GM18505 (cell line): ENCODE results near the gene RBBP4.
"Not testable (repeated sequence)": the region's sequence is repeated elsewhere in the genome, so short reads cannot be mapped to it uniquely, and the experiment has no call there.

Experiments used
- ATAC-seq: cut with Tn5 transposase; IDR thresholded peaks from one replicate; pipeline ENCODE4 v1.9.1; 2021; ENCODE audit not compliant: unreplicated experiment
- POLR2A ChIP-seq: IDR thresholded peaks from 4 replicates; pipeline ENCODE4 v1.6.1; 2011; ENCODE audit warnings: borderline replicate concordance; ENCODE audit not compliant: insufficient read depth, insufficient read length; ENCODE audit errors: extremely low read depth

RBBP4 gene

DNA sequence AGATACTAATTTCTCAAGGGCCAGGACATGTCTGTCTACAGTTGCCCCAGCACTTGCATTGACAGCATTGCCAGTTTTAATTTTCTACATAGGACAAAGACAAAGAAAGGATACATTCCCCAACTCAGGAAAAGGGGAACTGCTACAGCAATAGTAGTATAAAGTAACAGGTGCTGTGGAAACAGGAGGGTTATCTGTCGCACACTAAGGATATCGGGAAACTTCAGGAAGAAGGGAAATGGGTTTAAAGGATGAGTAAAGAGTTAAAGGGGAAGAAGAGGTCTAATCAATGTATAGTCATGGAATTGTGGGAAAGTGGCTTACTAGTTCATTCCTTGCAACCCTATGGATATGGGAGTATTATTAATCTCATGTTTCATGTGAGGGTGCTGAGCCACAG is 35.4 kb downstream of the RBBP4 start:
- TF ChIP-seq POLR2A = no peak
- ATAC-seq = no peak

DNA sequence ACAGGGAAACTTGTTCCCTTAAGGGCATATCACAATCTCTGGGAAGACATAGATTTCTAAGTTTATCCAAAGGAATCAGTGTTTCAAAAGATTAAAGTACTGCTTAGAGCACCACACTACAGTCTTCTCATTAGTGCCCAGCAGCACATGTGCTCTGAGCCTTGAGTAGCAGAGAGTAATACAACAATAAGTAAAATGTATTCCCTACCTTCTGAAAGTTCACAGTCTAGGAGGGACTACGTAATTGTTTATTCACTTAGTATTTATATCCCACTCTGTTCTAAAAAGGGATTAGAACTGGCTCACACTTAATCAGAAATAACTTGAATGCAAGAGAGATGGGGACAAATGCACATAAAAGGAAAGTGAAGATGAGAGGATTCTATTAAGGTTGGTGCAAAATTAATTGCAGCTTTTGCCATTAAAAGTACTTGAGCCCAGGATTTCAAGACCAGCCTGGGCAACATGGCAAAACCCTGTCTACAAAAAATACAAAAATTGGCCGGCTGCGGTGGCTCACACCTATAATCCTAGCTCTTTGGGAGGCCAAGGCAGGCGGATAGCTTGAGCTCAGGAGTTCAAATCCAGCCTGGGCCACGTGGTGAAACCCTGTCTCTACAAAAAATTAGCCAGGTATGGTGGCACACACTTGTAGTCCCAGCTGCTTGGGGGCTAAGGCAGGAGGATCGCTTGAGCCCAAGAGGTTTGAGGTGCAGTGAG is 42.6 kb downstream of the RBBP4 start:
- no peak for TF ChIP-seq POLR2A
- ATAC-seq = no peak

DNA sequence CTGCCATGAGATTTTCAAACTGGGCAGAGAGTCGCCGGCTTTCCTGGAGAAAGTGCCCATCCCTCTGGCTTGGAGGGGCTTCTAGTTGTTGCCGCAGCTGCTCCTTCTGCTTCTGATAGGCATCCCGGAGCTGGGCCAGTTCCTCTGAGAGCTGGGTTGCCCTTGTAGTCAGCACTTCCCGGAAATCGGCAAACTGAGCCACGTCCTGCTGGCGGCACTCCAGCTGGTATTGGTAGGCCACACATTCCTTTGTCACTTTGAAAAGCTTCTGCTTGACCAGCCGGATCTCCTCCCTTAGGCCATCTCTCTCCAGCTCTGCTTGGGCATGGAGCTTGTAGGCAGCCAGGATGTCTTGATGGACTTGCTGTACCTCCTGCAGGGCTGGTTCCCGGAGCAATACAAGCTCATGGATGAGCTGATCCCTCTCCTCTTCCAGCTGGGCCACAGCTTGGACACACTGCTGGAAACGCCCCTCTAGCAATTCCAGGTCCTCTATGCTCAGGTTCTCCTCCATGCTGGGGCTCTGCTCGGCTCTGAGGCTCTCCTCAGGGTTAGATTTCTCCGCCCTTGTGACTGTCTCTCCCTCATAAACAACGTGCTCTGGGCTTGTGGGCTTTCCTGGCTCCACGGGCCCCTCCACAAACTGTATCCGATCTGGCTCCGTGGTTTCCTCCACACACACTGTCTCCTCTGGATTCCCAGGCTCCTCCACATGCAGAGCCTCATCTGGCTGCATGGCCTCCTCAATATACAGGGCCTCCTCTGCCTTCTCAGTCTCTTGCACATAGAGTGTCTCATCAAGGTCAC is 44.3 kb downstream of the RBBP4 start:
- no peak for ATAC-seq
- no peak for TF ChIP-seq POLR2A

DNA sequence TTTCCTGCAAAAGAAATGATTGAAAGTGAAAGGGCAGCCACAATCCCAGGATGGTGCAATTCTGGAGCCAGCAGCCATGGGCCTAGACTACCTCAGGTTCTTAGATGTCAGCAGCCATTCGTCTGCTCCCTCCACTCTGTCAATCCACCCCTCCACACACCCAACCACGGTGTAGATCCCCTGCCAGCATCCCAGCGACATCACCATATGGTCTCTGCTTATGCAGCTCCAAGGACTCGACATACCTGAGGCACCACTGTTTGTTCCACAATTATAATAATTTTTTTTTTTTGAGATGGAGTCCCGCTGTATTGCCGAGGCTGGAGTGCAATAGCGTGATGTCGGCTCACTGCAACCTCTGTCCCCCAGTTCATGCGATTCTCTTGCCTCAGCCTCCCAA is 45.0 kb downstream of the RBBP4 start:
- ATAC-seq = no peak
- no peak for TF ChIP-seq POLR2A

DNA sequence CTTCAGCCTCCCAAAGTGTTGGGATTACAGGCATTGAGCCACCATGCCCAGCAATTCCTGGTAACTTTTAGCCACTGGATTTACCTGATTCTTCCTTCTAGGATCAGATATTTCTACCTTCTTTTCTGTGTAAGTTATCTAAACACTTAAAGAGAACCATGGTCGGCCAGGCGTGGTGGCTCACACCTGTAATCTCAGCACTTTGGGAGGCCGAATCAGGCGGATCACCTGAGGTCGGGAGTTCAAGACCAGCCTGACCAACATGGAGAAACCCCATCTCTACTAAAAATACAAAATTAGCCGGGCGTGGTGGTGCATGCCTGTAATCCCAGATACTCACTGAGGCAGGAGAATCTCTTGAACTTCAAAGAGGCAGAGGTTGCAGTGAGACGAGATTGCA is 46.0 kb downstream of the RBBP4 start:
- ATAC-seq = not testable (repeated sequence)

DNA sequence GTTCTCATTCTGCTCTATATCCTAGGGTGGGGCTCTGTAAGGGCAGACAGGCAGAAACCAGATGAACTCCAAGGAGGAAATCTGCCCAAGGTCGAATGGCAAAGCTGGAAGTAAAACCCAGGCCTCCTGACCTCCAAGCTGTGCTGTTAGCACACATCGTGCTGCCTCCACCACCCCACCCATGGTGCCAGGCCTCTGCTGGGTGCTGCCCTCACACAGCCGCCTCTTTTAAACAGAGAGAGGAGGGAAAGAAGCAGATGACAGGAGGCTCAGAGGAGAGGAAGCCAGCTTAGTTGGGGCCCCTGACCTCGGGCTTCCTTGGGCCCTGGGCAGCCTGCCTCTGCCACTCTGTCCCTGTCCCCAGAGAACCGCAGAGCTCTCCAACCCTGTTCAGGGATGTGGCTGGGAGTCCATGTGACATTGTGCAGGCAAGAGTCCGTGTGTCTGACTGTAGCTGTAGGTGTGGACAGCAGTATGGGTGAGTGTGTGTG is 50.5 kb downstream of the RBBP4 start:
- no peak for ATAC-seq
- no peak for TF ChIP-seq POLR2A

DNA sequence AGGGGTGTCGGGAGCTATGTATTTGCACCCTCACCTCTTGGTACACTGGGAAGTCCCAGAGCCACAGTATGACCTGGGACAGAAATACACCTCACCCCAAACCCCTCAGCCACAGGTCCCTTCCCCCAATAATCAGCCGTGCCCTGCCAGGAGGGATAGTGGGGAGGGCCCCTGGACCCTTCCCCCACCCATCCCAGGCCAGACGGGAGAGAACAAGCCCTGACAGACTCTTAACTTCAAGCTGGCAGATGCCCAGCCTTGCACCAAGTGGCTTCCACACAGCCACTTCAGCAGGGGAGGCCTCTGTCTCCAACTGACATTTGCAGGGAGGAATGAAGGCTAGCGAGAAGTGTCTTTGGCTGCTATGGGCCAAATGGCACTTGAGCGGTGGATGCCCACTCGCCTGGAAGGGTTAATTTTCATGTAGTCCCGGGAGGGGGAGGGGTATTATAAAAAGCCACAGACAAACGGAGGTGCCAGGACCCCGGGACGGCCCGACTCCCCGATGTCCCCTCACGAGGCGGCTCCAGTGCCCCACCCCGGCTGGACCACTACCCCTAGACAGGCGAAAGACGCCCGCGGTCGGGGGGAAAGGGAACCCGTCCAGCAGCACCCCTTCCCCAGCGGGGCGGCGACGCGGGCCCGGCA is 51.1 kb downstream of the RBBP4 start:
- ATAC-seq = no peak
- TF ChIP-seq POLR2A = no peak

DNA sequence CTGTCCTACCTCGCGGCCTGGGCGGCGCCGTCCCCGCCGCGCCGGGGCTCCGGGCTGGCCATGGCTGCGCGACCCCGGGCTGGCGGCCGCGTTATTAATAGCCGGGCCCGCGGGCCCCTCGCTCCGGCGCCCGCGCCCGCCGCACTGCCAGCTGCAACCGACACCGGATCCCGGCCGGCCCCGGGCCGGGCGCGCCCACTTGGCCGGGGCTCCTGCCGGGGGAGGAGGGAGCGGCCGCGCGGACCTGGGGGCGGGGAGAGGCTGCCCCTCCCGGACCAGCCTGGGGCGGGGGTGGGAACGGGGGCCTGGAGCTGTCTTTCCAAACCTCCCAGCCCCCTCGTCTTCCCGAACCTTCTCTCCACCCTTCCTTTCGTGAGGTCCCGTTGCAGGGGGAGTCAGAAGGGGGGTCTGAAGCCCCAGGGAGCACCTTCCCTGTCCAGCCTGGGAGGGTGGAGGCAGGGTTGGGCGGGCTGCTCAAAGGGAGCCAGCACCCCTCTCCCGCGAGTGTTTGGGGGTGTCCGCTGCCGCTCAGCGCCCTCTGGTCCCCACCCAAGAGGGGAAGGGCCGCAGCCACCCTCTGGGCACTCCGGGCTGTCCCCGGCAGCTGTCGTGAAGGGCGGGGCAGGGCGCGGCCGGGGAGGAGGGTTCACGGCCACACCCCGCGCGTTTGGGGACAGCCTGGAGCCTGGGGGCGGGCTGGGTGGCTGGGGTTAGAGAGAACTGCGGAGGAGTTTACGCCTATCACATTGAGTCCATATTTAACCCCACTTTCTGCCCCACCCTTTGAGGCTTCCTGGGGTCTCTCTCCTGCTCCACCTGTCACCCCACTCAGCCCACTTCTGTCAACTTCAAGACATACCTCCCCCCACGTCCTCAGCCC is 51.8 kb downstream of the RBBP4 start, which contains the start of gene SYNC:
TSS of gene SYNC (minus strand) at position 172 of the 880 bp plus-strand sequence. CDS start at position 62, 110 bp downstream.
- ATAC-seq = no peak
- TF ChIP-seq POLR2A = no peak

DNA sequence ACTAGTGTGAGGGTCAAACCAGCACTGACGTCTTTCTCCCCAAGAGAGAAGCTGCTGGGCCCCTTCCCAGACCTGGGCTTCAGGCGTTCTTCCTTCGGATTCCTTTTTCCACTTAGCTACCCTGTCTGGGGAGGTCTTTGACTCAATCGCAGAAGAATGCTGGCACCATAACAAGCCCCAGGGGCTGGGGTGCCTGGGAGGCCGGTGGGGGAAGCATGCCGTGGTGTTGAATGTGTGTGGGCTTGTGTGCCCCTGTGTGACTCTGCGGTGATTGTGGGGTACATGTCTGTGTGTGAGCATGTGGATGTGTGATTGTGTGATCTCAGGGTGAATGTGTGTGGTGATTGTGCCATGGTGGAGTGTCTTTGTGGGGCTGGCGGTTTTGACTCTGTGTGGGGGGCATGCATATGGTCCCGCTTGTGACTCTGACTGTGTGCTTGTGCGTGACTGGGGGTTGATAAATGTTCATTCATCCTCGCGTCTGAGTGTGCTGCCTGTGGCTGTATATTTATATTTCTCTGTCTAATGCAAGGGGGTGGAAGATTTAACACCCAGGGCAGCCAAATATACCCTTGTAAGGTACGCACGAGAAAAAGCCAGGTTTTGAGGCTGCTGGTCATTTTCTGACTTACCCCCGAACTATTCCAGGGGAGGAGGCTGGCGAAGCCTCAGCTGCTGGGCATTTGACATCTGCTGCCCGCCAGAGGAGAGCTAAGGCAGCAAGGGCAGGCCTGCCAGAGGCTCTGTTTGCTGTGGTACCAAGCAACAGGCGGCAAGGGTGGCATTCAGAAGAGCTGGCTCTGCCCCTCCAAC is 52.7 kb downstream of the RBBP4 start:
- ATAC-seq = no peak
- TF ChIP-seq POLR2A = no peak

DNA sequence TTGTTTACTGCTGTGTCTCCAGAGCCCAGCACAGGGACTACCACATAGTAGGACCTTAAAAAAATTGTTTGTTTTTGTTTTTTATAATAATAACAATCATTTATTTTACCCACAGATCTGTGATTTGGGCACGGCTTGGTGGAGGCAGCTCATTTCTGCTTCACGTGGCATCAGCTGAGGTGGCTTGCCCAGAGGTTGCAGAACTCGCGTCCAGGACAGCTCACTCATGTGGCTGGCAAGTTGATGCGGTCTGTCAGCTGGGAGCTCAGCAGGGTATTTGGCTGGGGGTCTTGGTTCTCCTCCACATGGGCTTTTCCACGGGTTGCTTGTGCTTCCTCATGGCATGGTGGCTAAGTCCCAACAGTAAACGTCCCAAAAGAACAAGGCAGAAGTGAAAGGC is 54.5 kb downstream of the RBBP4 start:
- ATAC-seq = no peak
- no peak for TF ChIP-seq POLR2A

DNA sequence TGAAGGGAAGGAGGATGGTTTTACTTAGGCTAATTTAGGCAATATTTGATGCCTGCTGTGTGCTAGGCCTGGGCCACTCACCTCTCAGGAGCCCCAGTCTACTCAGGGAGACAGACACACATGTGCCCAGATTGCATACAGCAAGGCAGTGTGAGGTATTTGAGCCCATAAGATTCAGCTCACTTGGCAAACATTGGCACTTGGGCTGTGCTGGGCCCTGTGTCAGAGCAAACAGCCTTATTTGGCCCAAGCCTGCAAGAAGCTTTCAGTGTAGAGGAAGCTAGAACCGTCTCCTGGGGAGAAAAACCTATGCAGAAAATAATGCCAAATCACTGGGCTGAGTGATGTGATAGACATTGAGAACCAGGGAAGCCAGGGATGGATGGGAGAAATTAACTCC is 55.5 kb downstream of the RBBP4 start:
- no peak for ATAC-seq
- no peak for TF ChIP-seq POLR2A

DNA sequence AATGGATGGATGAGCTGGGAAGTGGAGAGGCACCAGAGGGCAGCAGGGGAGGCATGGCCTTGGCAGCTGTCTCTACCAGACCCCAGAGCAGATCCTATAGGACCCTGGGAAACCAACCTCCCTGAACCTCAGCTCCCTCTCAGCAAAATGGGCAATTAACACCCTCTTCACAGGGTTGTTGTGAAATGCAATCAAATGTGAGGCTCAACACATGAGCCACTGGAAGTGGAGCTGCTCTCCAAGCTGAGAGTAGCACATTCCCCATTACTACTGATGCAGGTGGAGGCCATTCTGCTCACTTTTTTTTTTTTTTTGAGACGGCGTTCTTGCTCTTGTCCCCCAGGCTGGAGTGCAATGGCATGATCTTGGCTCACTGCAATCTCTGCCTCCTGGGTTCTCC is 58.1 kb downstream of the RBBP4 start:
- TF ChIP-seq POLR2A = no peak
- no peak for ATAC-seq
